NCI-H2171 treated with DMSO at 0.1 percent for 48 hours (cell line): Measurements from ENCODE around the gene REPS2.
"Not testable (repeated sequence)": the region's sequence is repeated elsewhere in the genome, so short reads cannot be mapped to it uniquely, and the experiment has no call there.

Experiments used
- DNase-seq: peaks from one replicate; lab custom pipeline; 2025; lab: John Stamatoyannopoulos, UW

REPS2 gene

GRCh38 chrX:16963216-16963615, 16.8 kb downstream of the REPS2 start:
- no peak for DNase-seq

- not testable (repeated sequence) for DNase-seq
Observed at GRCh38 chrX:16964976-16965375, 18.5 kb downstream of the REPS2 start.

GRCh38 chrX:16966752-16967448, 20.4 kb downstream of the REPS2 start:
- DNase-seq = no peak

- DNase-seq = not testable (repeated sequence)
Observed at GRCh38 chrX:16968753-16969152, 22.3 kb downstream of the REPS2 start.

GRCh38 chrX:16970977-16971376, 24.5 kb downstream of the REPS2 start:
- DNase-seq = no peak

- no peak for DNase-seq
Observed at GRCh38 chrX:16971694-16972093, 25.2 kb downstream of the REPS2 start.

GRCh38 chrX:16975233-16975632, 28.8 kb downstream of the REPS2 start:
- DNase-seq = no peak

GRCh38 chrX:16977771-16978170, 31.3 kb downstream of the REPS2 start:
- DNase-seq = no peak

- peak; percentile 50 for DNase-seq
Observed at GRCh38 chrX:16978193-16978984, 31.9 kb downstream of the REPS2 start.

- no peak for DNase-seq
Observed at GRCh38 chrX:16979226-16979625, 32.8 kb downstream of the REPS2 start.

GRCh38 chrX:16981209-16981608, 34.8 kb downstream of the REPS2 start:
- no peak for DNase-seq

- DNase-seq = no peak
Observed at GRCh38 chrX:16981980-16982379, 35.5 kb downstream of the REPS2 start.

- DNase-seq = no peak
Observed at GRCh38 chrX:16983051-16983450, 36.6 kb downstream of the REPS2 start.

GRCh38 chrX:16985286-16985685, 38.8 kb downstream of the REPS2 start:
- no peak for DNase-seq

- DNase-seq = no peak
Observed at GRCh38 chrX:16986169-16986568, 39.7 kb downstream of the REPS2 start.

- DNase-seq = no peak
Observed at GRCh38 chrX:16989750-16990149, 43.3 kb downstream of the REPS2 start.

GRCh38 chrX:16990839-16991238, 44.4 kb downstream of the REPS2 start:
- no peak for DNase-seq

GRCh38 chrX:16992445-16992844, 46.0 kb downstream of the REPS2 start:
- no peak for DNase-seq

GRCh38 chrX:16992951-16993350, 46.5 kb downstream of the REPS2 start:
- no peak for DNase-seq

- DNase-seq = no peak
Observed at GRCh38 chrX:16993791-16994318, 47.4 kb downstream of the REPS2 start.

GRCh38 chrX:16994736-16995135, 48.3 kb downstream of the REPS2 start:
- DNase-seq = no peak

GRCh38 chrX:16997313-16997712, 50.9 kb downstream of the REPS2 start:
- DNase-seq = no peak

- DNase-seq = peak; percentile 14
Observed at GRCh38 chrX:16999275-16999674, 52.8 kb downstream of the REPS2 start.
